CD14-positive monocyte (primary cell): ENCODE measurements around the gene OR8B8. TPM values are rescaled to one million over a fixed set of nuclear protein-coding genes. Genes with fewer than 3 reads are reported as not detected.

Experiments
- DNase-seq, 3 donors: peaks; one replicate each; pipeline ENCODE4 v3.0.0-alpha.2; 2011 to 2022
- H2AFZ ChIP-seq: 2 replicates; pipeline ENCODE4 v1.6.0; 2012; ENCODE audit warnings: mild to moderate bottlenecking, low read depth, low read length, inconsistent platforms; ENCODE audit not compliant: insufficient read depth, poor library complexity, severe bottlenecking
- H3K27ac ChIP-seq, 2 donors: 1 replicate in 1 of 2; 2 replicates in 1 of 2; pipeline ENCODE4 v1.5.1; 2012 to 2013; ENCODE audit warnings: low read length in 2 of 2, control low read depth in 1 of 2, inconsistent platforms in 1 of 2, low read depth in 1 of 2, mild to moderate bottlenecking in 1 of 2
- H3K27me3 ChIP-seq, 2 donors: one replicate each; pipeline versions ENCODE4 v1.6.0 to v1.6.1; 2011 to 2013; ENCODE audit warnings: low read length in 2 of 2; ENCODE audit not compliant: control insufficient read depth in 2 of 2, insufficient read depth in 2 of 2
- H3K36me3 ChIP-seq, 2 donors: replicated peaks in 1 of 2; 1 replicate in 1 of 2; 2 replicates in 1 of 2; pipeline versions ENCODE4 v1.5.1 to v1.6.1; 2012 to 2013; ENCODE audit warnings: low read length in 2 of 2, control low read depth in 1 of 2, inconsistent platforms in 1 of 2, mild to moderate bottlenecking in 1 of 2; ENCODE audit not compliant: insufficient read depth in 2 of 2, control insufficient read depth in 1 of 2
- H3K4me1 ChIP-seq, 2 donors: 1 replicate in 1 of 2; 2 replicates in 1 of 2; pipeline versions ENCODE4 v1.5.1 to v1.6.1; 2012 to 2013; ENCODE audit warnings: low read length in 2 of 2, control low read depth in 1 of 2, inconsistent platforms in 1 of 2, mild to moderate bottlenecking in 1 of 2, moderate library complexity in 1 of 2; ENCODE audit not compliant: insufficient read depth in 2 of 2, control insufficient read depth in 1 of 2
- H3K4me2 ChIP-seq: replicated peaks from 2 replicates; pipeline ENCODE3; 2012; ENCODE audit warnings: low read length, moderate library complexity, mild to moderate bottlenecking; ENCODE audit not compliant: poor library complexity, severe bottlenecking; ENCODE audit errors: extremely low read depth
- H3K4me3 ChIP-seq, 3 experiments: fragments of 200-600 bp in 1 of 3; sonication (generic) in 1 of 3; replicated peaks in 1 of 3; 1 replicate in 2 of 3; 2 replicates in 1 of 3; pipeline ENCODE4 v1.5.1; 2011 to 2013; ENCODE audit warnings: low read length in 3 of 3, mild to moderate bottlenecking in 3 of 3, control low read depth in 2 of 3, low read depth in 2 of 3, inconsistent platforms in 1 of 3, moderate library complexity in 1 of 3
- H3K79me2 ChIP-seq: 2 replicates; pipeline ENCODE4 v1.6.0; 2012; ENCODE audit warnings: mild to moderate bottlenecking, control low read depth, inconsistent platforms, low read length, moderate library complexity; ENCODE audit not compliant: insufficient read depth
- H3K9ac ChIP-seq: 2 replicates; pipeline ENCODE4 v1.6.0; 2017; ENCODE audit warnings: low read length, mild to moderate bottlenecking; ENCODE audit not compliant: insufficient read depth, poor library complexity, severe bottlenecking
- H3K9me3 ChIP-seq, 2 donors: replicated peaks in 1 of 2; 1 replicate in 1 of 2; 2 replicates in 1 of 2; pipeline versions ENCODE4 v1.5.1 to v1.6.1; 2012 to 2013; ENCODE audit warnings: low read length in 2 of 2, control low read depth in 1 of 2; ENCODE audit not compliant: control insufficient read depth in 1 of 2, insufficient read depth in 1 of 2
- H4K20me1 ChIP-seq: 2 replicates; pipeline ENCODE4 v1.6.0; 2012; ENCODE audit warnings: mild to moderate bottlenecking, low read length, control low read depth, moderate library complexity; ENCODE audit not compliant: insufficient read depth
- H3K27ac Mint-ChIP-seq, 7 donors: one replicate each; pipeline ENCODE4 v1.8.0; 2020; ENCODE audit warnings: mild to moderate bottlenecking in 7 of 7, mixed read lengths in 7 of 7, moderate library complexity in 6 of 7, inconsistent platforms in 2 of 7
- H3K27me3 Mint-ChIP-seq, 3 donors: one replicate each; pipeline ENCODE4 v1.8.0; 2021 to 2022; ENCODE audit warnings: low read depth in 3 of 3, mild to moderate bottlenecking in 3 of 3, mixed read lengths in 3 of 3, moderate library complexity in 3 of 3, inconsistent platforms in 1 of 3
- H3K36me3 Mint-ChIP-seq, 2 donors: one replicate each; pipeline ENCODE4 v1.8.0; 2020; ENCODE audit warnings: mixed read lengths in 2 of 2, inconsistent platforms in 1 of 2, mild to moderate bottlenecking in 1 of 2
- H3K4me1 Mint-ChIP-seq: one replicate; pipeline ENCODE4 v1.8.0; 2020; ENCODE audit warnings: mild to moderate bottlenecking, mixed read lengths
- H3K4me3 Mint-ChIP-seq, 2 donors: one replicate each; pipeline ENCODE4 v1.8.0; 2020; ENCODE audit warnings: mild to moderate bottlenecking in 2 of 2, mixed read lengths in 2 of 2, moderate library complexity in 1 of 2
- H3K9me3 Mint-ChIP-seq, 7 donors: one replicate each; pipeline ENCODE4 v1.8.0; 2020 to 2022; ENCODE audit warnings: mixed read lengths in 7 of 7, mild to moderate bottlenecking in 6 of 7, moderate library complexity in 6 of 7, inconsistent platforms in 2 of 7
- WGBS: methylation state at CpG from one replicate; pipeline ENCODE4 v1.1.5; 2013; ENCODE audit warnings: missing lambda C conversion rate; ENCODE audit not compliant: insufficient coverage; 5-methylcytosine and 5-hydroxymethylcytosine counted together
- intact Hi-C, 2 donors: fragments of 100-400 bp; cut with micrococcal nuclease; formaldehyde crosslinking; loops; one replicate each; pipeline versions ENCODE4 v1.15.0 to v1.15.1; 2023
- polyA plus RNA-seq, 3 donors: library from polyadenylated mRNA; depleted of rRNA in 1 of 3; unstranded in 2 of 3; stranded (reverse) in 1 of 3; fragments of 300-500 nt in 2 of 3; fragments of >200 nt in 1 of 3; fragmentation: Illumina TruSeq in 2 of 3; gene quantifications; 1 replicate in 2 of 3; 2 replicates in 1 of 3; pipeline ENCODE4 v1.2.3, GENCODE V29; 2012 to 2021
- TF ChIP-seq, protein P1 (sequence below): fragments of 200-600 bp; IDR thresholded peaks from one replicate; pipeline ENCODE4 v1.8.0; 2022; ENCODE audit warnings: antibody characterized with exemption, mild to moderate bottlenecking

Gene OR8B8
- polyA plus RNA-seq, 3 donors: not detected

DNA sequence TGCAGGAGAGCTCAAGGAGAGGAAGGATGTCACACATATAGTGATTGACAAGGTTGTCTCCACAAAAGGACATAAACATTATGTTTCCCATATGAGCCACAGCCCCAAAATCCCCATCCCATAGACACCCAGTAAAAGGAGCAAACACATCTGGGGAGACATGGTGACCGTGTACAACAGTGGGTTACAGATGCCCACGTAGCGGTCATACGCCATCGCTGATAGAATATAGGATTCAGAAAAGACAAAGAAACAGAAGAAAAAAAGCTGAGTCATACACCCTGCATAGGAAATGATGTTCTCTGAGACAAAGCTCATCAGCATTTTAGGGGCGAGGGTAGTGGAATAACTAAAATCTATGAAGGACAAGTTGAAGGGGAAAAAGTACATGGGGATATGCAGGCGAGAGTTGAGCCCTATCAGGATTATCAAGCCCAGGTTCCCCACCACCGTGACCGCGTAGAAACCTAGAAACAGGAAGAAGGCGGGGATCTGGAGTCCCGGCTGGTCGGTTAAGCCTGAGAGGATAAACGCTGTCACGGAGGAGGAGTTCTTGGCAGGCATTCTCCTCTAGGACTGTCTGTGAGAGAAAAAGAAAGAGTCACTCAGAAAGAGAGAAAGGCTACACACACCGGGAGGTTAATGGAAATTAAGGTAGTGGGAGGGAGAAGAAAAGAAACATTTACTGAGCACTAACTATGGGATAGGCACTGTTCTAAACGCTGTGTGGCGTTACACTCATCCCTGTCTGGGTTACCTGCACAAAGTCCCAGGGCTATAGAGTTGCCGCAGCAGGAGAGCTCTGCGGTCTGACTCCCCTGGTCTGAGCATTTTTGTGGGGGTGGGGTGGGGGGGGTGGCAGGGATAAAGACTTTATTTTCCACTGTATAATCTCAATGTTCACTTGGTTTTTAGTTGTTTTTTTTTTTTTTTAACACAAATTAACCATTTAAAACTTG is 36.1 kb upstream of the OR8B8 start:
- no peaks in the 10 kb centered on the region for H4K20me1 ChIP-seq
- Mint-ChIP-seq H3K27me3 (peaks cover 3 to 6% (median 3%) of the 10 kb centered on the region in 3 donors), H3K4me3 (peak overlapping the region; percentile 63 to 91), H3K9me3 (peaks cover 0 to 5% (median 0%) of the 10 kb centered on the region in 7 donors), H3K4me1 (peaks cover 8% of the 10 kb centered on the region), H3K36me3 (no peaks in the 10 kb centered on the region), H3K27ac (peak overlapping the region in 1 of 7 donors; percentile 8)
- peak overlapping the region; percentile 56 for H3K4me2 ChIP-seq
- H3K4me3 ChIP-seq: peak overlapping the region in 2 of 3 experiments; percentile 32 to 59
- H3K9me3 ChIP-seq: no peaks in the 10 kb centered on the region
- H3K27me3 ChIP-seq: no peaks in the 10 kb centered on the region
- intact Hi-C loops: no loop called here
- no peaks in the 10 kb centered on the region for H3K79me2 ChIP-seq
- DNase-seq: peak in 1 of 3 donors; percentile 15
- WGBS: 17% methylated on average over 16 of the region's 20 CpGs
- no peak overlapping the region for H3K9ac ChIP-seq
- no peak overlapping the region for H3K27ac ChIP-seq
- peaks cover 0 to 7% of the 10 kb centered on the region in 2 donors for H3K4me1 ChIP-seq
- H2AFZ ChIP-seq: peak overlapping the region; percentile 54
- no peaks in the 10 kb centered on the region for H3K36me3 ChIP-seq
- TF ChIP-seq, protein P1, sequence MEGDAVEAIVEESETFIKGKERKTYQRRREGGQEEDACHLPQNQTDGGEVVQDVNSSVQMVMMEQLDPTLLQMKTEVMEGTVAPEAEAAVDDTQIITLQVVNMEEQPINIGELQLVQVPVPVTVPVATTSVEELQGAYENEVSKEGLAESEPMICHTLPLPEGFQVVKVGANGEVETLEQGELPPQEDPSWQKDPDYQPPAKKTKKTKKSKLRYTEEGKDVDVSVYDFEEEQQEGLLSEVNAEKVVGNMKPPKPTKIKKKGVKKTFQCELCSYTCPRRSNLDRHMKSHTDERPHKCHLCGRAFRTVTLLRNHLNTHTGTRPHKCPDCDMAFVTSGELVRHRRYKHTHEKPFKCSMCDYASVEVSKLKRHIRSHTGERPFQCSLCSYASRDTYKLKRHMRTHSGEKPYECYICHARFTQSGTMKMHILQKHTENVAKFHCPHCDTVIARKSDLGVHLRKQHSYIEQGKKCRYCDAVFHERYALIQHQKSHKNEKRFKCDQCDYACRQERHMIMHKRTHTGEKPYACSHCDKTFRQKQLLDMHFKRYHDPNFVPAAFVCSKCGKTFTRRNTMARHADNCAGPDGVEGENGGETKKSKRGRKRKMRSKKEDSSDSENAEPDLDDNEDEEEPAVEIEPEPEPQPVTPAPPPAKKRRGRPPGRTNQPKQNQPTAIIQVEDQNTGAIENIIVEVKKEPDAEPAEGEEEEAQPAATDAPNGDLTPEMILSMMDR: no peak

DNA sequence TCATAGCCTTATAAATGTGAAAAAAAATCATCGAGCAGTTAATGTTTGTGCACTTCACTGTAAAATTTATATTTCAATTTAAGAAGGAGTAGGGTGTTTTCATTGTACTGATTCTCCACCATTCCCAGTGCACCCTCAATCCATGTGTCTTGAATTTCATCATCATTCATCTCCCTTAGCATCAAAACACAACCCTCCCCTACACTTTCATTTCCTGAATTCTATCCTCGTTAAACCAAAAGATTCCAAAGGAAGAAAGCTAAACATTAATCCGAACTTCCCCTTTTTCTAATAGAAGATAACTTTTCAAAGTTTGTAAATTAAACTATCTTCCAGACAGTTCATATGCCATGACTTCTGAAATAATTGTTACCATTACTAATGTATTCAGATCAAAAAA is 34.1 kb upstream of the OR8B8 start:
- H3K36me3 Mint-ChIP-seq: no peaks in the 10 kb centered on the region
- no peaks in the 10 kb centered on the region for H4K20me1 ChIP-seq
- H3K4me3 Mint-ChIP-seq: no peak overlapping the region
- no peak overlapping the region for H3K9ac ChIP-seq
- H3K27ac ChIP-seq: no peak overlapping the region
- H3K4me1 Mint-ChIP-seq: peaks cover 8% of the 10 kb centered on the region
- DNase-seq: no peak
- H3K9me3 Mint-ChIP-seq: peaks cover 0 to 5% (median 0%) of the 10 kb centered on the region in 7 donors
- H3K9me3 ChIP-seq: no peaks in the 10 kb centered on the region
- peaks cover 0 to 7% of the 10 kb centered on the region in 2 donors for H3K4me1 ChIP-seq
- no peak overlapping the region for H3K4me2 ChIP-seq
- TF ChIP-seq, protein P1: no peak
- no peaks in the 10 kb centered on the region for H3K79me2 ChIP-seq
- no peaks in the 10 kb centered on the region for H3K27me3 ChIP-seq
- peaks cover 3 to 6% (median 3%) of the 10 kb centered on the region in 3 donors for H3K27me3 Mint-ChIP-seq
- no CpG with 5 or more reads among the region's 3 CpGs for WGBS
- H3K27ac Mint-ChIP-seq: no peak overlapping the region
- H3K36me3 ChIP-seq: no peaks in the 10 kb centered on the region
- intact Hi-C loops: no loop called here
- no peak overlapping the region for H3K4me3 ChIP-seq
- H2AFZ ChIP-seq: no peak overlapping the region
